ENCODE data around the gene KIAA0825.

The KIAA0825 gene

GRCh38 chr5:94240134-94240533 is 378.3 kb downstream of the KIAA0825 start:
- DNase-seq (ENCODE audit: low spot score) = no peak

GRCh38 chr5:94239266-94239665 is 379.1 kb downstream of the KIAA0825 start:
- DNase-seq (ENCODE audit: low spot score) = no peak

GRCh38 chr5:94234987-94235386 is 383.4 kb downstream of the KIAA0825 start:
- DNase-seq (ENCODE audit: low spot score) = no peak

- DNase-seq (ENCODE audit: low spot score) = no peak
Measured at GRCh38 chr5:94228791-94229190, 389.6 kb downstream of the KIAA0825 start.

- no peak for DNase-seq (ENCODE audit: low spot score)
Measured at GRCh38 chr5:94223235-94223634, 395.2 kb downstream of the KIAA0825 start.

GRCh38 chr5:94218374-94218773 is 400.0 kb downstream of the KIAA0825 start:
- DNase-seq (ENCODE audit: low spot score) = peak; percentile 87

GRCh38 chr5:94217745-94218144 is 400.7 kb downstream of the KIAA0825 start:
- no peak for DNase-seq (ENCODE audit: low spot score)

- no peak for DNase-seq (ENCODE audit: low spot score)
Measured at GRCh38 chr5:94217216-94217615, 401.2 kb downstream of the KIAA0825 start.

- no peak for DNase-seq (ENCODE audit: low spot score)
Measured at GRCh38 chr5:94212476-94212875, 405.9 kb downstream of the KIAA0825 start.

GRCh38 chr5:94209774-94210355 is 408.5 kb downstream of the KIAA0825 start:
- no peak for DNase-seq (ENCODE audit: low spot score)

- DNase-seq (ENCODE audit: low spot score) = no peak
Measured at GRCh38 chr5:94209272-94209671, 409.1 kb downstream of the KIAA0825 start.

- no peak for DNase-seq (ENCODE audit: low spot score)
Measured at GRCh38 chr5:94199566-94199965, 418.8 kb downstream of the KIAA0825 start.

GRCh38 chr5:94197970-94198369 is 420.4 kb downstream of the KIAA0825 start:
- DNase-seq (ENCODE audit: low spot score) = no peak

- no peak for DNase-seq (ENCODE audit: low spot score)
Measured at GRCh38 chr5:94196953-94197352, 421.5 kb downstream of the KIAA0825 start.

- DNase-seq (ENCODE audit: low spot score) = no peak
Measured at GRCh38 chr5:94192658-94193391, 425.6 kb downstream of the KIAA0825 start.

GRCh38 chr5:94191604-94192003 is 426.8 kb downstream of the KIAA0825 start:
- DNase-seq (ENCODE audit: low spot score) = no peak

GRCh38 chr5:94188725-94189124 is 429.7 kb downstream of the KIAA0825 start:
- DNase-seq (ENCODE audit: low spot score) = no peak

GRCh38 chr5:94184870-94185269 is 433.5 kb downstream of the KIAA0825 start:
- DNase-seq (ENCODE audit: low spot score) = no peak

GRCh38 chr5:94181895-94182294 is 436.5 kb downstream of the KIAA0825 start:
- DNase-seq (ENCODE audit: low spot score) = no peak

- no peak for DNase-seq (ENCODE audit: low spot score)
Measured at GRCh38 chr5:94180761-94181160, 437.6 kb downstream of the KIAA0825 start.

GRCh38 chr5:94175912-94176311 is 442.5 kb downstream of the KIAA0825 start:
- no peak for DNase-seq (ENCODE audit: low spot score)

- peak; percentile 29 for DNase-seq (ENCODE audit: low spot score)
Measured at GRCh38 chr5:94174748-94175411, 443.5 kb downstream of the KIAA0825 start.

- no peak for DNase-seq (ENCODE audit: low spot score)
Measured at GRCh38 chr5:94173100-94173499, 445.3 kb downstream of the KIAA0825 start.
